ENCODE results near the gene ASIC4. TPM values are rescaled to one million over a fixed set of nuclear protein-coding genes. Genes with fewer than 3 reads are reported as not detected.

Gene ASIC4
- total RNA-seq, 1 donor from 2014 or later, result not detected

GRCh38 chr2:219531639-219532377, 17.5 kb downstream of the ASIC4 start:
- intact Hi-C loops (cut with micrococcal nuclease), result no loop called here

DNA sequence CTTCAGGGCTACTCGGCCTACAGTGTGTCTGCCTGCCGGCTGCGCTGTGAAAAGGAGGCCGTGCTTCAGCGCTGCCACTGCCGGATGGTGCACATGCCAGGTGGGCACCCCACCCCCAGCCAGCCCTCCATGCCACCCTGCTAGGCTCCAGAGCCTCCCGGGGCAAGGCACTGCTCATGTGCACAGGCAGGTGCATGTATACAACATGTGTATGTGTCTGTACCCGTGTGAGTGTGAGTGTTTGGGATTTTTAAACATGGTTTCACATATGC, 18.0 kb downstream of the ASIC4 start:
- intact Hi-C loops (cut with micrococcal nuclease), result no loop called here

GRCh38 chr2:219533930-219534661, 19.8 kb downstream of the ASIC4 start:
- intact Hi-C loops (cut with micrococcal nuclease), result no loop called here

DNA sequence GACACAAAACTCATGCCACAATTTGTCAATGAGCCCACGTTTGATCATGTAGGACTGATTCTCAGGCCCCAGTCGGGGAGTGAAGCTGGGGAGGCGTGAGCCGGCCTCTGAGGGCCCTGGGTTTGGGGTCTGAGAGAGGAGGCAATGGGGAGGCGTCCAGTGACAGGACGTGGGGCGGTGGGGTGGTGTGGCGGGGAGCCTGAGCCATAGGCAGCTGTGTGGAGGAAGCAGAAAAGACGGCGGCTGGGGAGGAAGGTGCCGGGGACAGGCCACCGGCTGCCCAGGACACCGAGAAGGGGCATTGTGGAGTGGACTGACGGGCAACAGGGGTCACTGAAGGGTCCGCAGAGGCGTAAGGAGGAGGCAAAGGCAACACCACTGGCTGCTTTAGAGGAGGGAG, 22.1 kb downstream of the ASIC4 start:
- intact Hi-C loops (cut with micrococcal nuclease), result no loop called here

- intact Hi-C loops (cut with micrococcal nuclease), result no loop called here
These were observed 22.7 kb downstream of the ASIC4 start for GRCh38 chr2:219536967-219537366.

GRCh38 chr2:219537657-219538488, 23.6 kb downstream of the ASIC4 start:
- intact Hi-C loops (cut with micrococcal nuclease), result no loop called here

DNA sequence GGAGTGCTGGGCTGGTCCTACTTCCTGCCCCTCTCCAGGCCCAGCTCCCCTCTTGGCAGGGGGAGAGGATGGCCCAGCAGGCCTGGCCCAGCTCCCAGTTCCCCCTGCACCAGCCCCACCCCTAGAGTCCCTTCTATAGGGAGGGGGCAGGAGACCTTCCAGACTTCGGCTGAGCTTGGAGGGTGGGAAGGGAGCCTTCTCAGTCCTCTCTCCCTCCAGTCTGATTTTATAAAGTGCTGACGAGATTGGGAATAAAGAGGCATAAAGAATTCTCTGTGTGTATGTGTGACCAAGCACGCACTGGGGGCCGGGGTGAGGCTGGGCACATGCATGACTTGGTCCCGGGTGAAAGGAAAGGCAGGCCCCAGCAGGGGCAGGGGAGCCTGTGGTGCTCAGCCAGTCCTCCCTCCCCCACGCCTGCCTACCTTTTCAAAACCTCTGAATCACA, 24.2 kb downstream of the ASIC4 start:
- intact Hi-C loops (cut with micrococcal nuclease), result no loop called here

DNA sequence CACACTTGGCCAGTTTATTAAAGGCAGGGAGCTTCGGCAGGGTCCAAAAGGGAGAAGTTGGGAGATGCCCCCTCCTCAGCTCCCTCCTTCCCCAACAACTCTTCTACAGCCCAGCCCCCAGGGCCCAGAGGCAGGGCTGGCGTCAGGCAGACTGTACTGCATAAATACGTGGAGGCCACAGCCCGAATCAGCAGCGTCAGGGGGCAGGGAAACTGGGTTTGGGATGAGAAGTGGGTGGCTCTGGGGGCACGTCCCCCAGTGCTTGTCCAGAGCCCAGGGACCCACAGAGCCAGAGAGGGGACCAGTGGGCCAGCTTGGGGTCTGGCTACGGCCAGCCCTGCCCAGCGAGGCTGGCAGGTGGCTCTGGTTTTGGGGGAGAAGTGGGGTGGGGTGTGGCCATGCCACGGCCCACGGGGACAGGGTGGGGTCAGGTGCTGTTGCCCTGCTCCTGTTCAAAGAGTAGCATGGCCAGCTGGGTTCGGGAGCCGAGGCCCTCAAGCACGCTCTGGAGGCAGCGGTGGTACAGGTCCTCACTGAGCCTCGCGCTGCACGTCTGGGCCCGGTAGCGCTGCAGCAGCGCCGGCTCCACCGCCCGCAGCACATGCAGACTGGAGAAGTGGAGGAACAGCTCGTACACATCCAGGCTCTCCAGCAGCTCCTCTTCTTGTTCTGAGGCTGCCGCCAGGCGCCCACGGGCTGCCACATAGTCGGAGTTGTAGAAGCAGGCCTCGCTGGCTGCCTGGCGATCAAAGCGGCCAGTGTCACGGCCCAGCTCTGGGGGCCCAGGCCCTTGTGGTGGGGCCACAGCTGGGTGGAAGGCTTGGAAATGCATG, 24.9 kb downstream of the ASIC4 start:
- intact Hi-C loops (cut with micrococcal nuclease), result no loop called here

DNA sequence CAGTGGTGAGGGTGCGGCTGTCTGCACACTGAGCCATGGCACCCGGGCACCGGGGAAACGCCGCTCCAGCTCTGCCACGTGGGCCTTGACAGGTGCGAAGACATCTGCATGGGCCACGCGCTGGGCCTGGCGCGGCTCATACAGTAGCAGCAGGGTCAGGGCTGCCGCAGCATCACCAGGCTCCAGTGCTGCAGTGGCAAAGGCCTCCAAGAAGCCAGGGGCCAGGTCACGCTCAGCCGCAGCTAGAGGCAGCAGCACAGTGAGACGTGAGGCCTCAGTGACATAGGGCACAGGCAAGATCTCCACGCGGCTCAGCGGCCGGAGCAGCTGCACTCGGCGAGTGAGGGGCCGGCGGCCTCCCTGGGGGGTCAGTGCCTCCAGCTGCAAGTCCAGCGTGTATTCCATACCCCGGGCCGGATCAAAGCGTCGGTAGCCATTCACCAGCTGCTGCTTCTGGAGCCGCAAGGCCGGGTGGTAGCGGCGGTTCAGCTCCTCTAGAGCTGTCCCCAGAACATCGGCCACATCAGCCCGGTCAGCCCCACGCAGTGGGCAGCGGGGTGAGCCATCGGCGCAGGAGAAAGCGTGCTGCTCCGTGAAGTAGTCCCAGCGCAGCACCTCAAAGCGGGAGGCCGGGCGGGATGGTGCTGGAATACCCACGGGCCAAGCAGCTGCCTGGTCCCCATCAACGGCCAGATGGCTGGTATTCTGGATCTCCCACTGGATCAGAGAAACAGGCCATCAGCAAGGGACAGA, 25.8 kb downstream of the ASIC4 start:
- intact Hi-C loops (cut with micrococcal nuclease), result loop anchor here (5.0 kb wide), 8 partner anchors 243 to 1977 kb away; partner anchors contain the start of genes AAMP, ANKZF1, ATG9A and CTDSP1

DNA sequence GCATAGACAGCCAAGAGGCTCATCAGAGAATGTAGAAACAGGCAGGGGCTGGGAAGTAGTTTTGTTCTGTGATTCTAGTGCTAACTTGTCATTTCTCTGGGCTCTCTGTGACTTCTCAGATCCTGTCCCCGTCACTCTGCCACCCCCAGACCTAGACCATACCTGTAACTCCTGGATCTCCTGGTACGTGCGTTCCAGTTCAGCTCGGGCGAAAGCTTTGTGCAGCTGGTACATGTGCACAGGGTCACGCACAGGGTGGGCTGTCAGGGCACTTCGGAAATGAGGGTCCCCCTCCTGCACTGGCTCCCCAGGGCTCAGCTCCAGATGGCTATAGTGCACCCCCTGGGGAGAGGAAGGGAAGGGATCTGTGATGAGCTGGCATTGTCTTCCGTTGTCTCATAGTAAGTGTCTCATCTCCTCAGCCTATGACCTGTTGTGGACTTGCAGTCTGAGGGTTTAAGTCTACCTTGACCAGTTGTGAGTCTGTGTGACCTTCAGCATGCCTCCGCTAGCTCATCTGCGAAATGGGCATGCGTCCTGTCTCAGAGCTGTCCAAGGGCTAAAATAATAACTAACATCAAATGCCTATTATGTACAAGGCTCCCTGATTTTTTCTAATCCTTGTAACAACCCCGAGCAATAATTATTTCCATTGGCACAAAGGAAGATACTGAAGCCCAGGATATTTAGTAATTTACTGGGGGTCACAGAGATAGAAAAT, 26.7 kb downstream of the ASIC4 start:
- intact Hi-C loops (cut with micrococcal nuclease), result loop anchor here (1.0 to 5.0 kb wide), 11 partner anchors 11 to 1976 kb away; partner anchors contain the start of genes AAMP, ANKZF1, ATG9A and CTDSP1

- intact Hi-C loops (cut with micrococcal nuclease), result loop anchor here (1.0 to 5.0 kb wide), 14 partner anchors 11 to 1976 kb away; partner anchors contain the start of genes AAMP, ANKZF1, ATG9A and CTDSP1
These were observed 27.4 kb downstream of the ASIC4 start for GRCh38 chr2:219541611-219542180.

GRCh38 chr2:219542931-219543595, 28.8 kb downstream of the ASIC4 start:
- intact Hi-C loops (cut with micrococcal nuclease), result loop anchor here (1.0 to 5.0 kb wide), 16 partner anchors 9 to 1974 kb away; partner anchors contain the start of genes AAMP, ANKZF1, ATG9A and CNOT9

GRCh38 chr2:219543596-219544358, 29.5 kb downstream of the ASIC4 start, which contains the start of the genes CHPF and TMEM198:
TSS of gene CHPF (minus strand) at chr2:219543809. CDS start at chr2:219543538, 271 bp downstream.
TSS of gene TMEM198 (plus strand) at chr2:219544028. CDS start at chr2:219544728, 700 bp downstream.
- intact Hi-C loops (cut with micrococcal nuclease), result loop anchor here (1.0 to 5.0 kb wide), 16 partner anchors 9 to 1974 kb away; partner anchors contain the start of genes AAMP, ANKZF1, ATG9A and CNOT9

GRCh38 chr2:219544567-219544966, 30.3 kb downstream of the ASIC4 start:
- intact Hi-C loops (cut with micrococcal nuclease), result loop anchor here (5.0 kb wide), 8 partner anchors 247 to 1973 kb away; partner anchors contain the start of genes AAMP, ANKZF1, ATG9A and CTDSP1

GRCh38 chr2:219545295-219545942, 31.1 kb downstream of the ASIC4 start:
- intact Hi-C loops (cut with micrococcal nuclease), result no loop called here

- intact Hi-C loops (cut with micrococcal nuclease), result no loop called here
These were observed 31.7 kb downstream of the ASIC4 start for GRCh38 chr2:219545943-219546352.

GRCh38 chr2:219547621-219548020, 33.3 kb downstream of the ASIC4 start:
- intact Hi-C loops (cut with micrococcal nuclease), result no loop called here

Measured in T-helper 1 cell treated with Interleukin-12 subunit alpha and Interleukin-12 subunit beta and Interleukin-4 antibody, amounts not matched to agents 30 ng/mL and 1 ng/mL, for 36 hours (primary cell).